HG03565 (cell line): ENCODE results near the gene ADPRHL1.
"Not testable (repeated sequence)": the region's sequence is repeated elsewhere in the genome, so short reads cannot be mapped to it uniquely, and the experiment has no call there.

Experiments
- ATAC-seq: cut with Tn5 transposase; IDR thresholded peaks from one replicate; pipeline ENCODE4 v1.9.1; 2021; ENCODE audit warnings: mild to moderate bottlenecking, moderate library complexity; ENCODE audit not compliant: unreplicated experiment

The ADPRHL1 gene

GRCh38 chr13:113458253-113459065, 5.2 kb upstream of the ADPRHL1 start:
- ATAC-seq: no peak

- ATAC-seq: no peak
Observed at GRCh38 chr13:113457510-113457909, 4.2 kb upstream of the ADPRHL1 start.

GRCh38 chr13:113456116-113456702, 2.9 kb upstream of the ADPRHL1 start:
- no peak for ATAC-seq

- no peak for ATAC-seq
Observed at GRCh38 chr13:113455384-113455783, 2.1 kb upstream of the ADPRHL1 start.

GRCh38 chr13:113454936-113455335, 1.6 kb upstream of the ADPRHL1 start:
- ATAC-seq: no peak

GRCh38 chr13:113452466-113452865, 822 bp downstream of the ADPRHL1 start:
- no peak for ATAC-seq

GRCh38 chr13:113451951-113452421, 1.3 kb downstream of the ADPRHL1 start:
- no peak for ATAC-seq

GRCh38 chr13:113450861-113451620, 2.2 kb downstream of the ADPRHL1 start:
- not testable (repeated sequence) for ATAC-seq

- ATAC-seq: not testable (repeated sequence)
Observed at GRCh38 chr13:113450348-113450744, 2.9 kb downstream of the ADPRHL1 start.

GRCh38 chr13:113449693-113450347, 3.5 kb downstream of the ADPRHL1 start:
- ATAC-seq: no peak

GRCh38 chr13:113448885-113449692, 4.2 kb downstream of the ADPRHL1 start:
- no peak for ATAC-seq

- ATAC-seq: no peak
Observed at GRCh38 chr13:113448545-113448884, 4.8 kb downstream of the ADPRHL1 start.

GRCh38 chr13:113447596-113447995, 5.7 kb downstream of the ADPRHL1 start:
- no peak for ATAC-seq

GRCh38 chr13:113446488-113446854, 6.8 kb downstream of the ADPRHL1 start:
- no peak for ATAC-seq

GRCh38 chr13:113445791-113446487, 7.3 kb downstream of the ADPRHL1 start:
- no peak for ATAC-seq

GRCh38 chr13:113443991-113444390, 9.3 kb downstream of the ADPRHL1 start:
- no peak for ATAC-seq

GRCh38 chr13:113442985-113443362, 10.3 kb downstream of the ADPRHL1 start:
- ATAC-seq: no peak

- no peak for ATAC-seq
Observed at GRCh38 chr13:113442354-113442984, 10.8 kb downstream of the ADPRHL1 start.

- ATAC-seq: no peak
Observed at GRCh38 chr13:113441661-113442060, 11.6 kb downstream of the ADPRHL1 start.
